Adrenal gland (tissue), 12 donors: Measurements from ENCODE around the gene PIAS4. TPM values are rescaled to one million over a fixed set of nuclear protein-coding genes. Genes with fewer than 3 reads are reported as not detected.
A peak's percentile ranks its signal among the peaks of the same experiment; 100 is the strongest.

Source experiments
- DNase-seq, 7 donors: peaks; one replicate each; pipeline ENCODE4 v3.0.0-alpha.2; 2019 to 2020
- H3K27ac ChIP-seq, 5 donors: fragments of 200-600 bp; sonication (generic) in 4 of 5; 1 replicate in 3 of 5; 2 replicates in 2 of 5; pipeline versions ENCODE4 v1.5.1 to v1.8.0; 2016 to 2020; ENCODE audit warnings: mild to moderate bottlenecking in 1 of 5
- H3K27me3 ChIP-seq: fragments of 200-600 bp; 2 replicates; pipeline ENCODE4 v1.8.0; 2021
- H3K36me3 ChIP-seq, 2 donors: fragments of 200-600 bp; replicated peaks in 1 of 2; 1 replicate in 1 of 2; 2 replicates in 1 of 2; pipeline versions ENCODE4 v1.5.1 to v1.8.0; 2018 to 2022
- H3K4me1 ChIP-seq, 2 donors: fragments of 200-600 bp; replicated peaks in 1 of 2; 1 replicate in 1 of 2; 2 replicates in 1 of 2; pipeline versions ENCODE4 v1.5.1 to v1.8.0; 2018 to 2021
- H3K4me3 ChIP-seq, 4 donors: fragments of 200-600 bp; sonication (generic) in 3 of 4; one replicate each; pipeline ENCODE4 v1.5.1; 2016 to 2018
- H3K9me3 ChIP-seq, 3 donors: fragments of 200-600 bp; sonication (generic) in 1 of 3; replicated peaks in 1 of 3; 1 replicate in 2 of 3; 2 replicates in 1 of 3; pipeline versions ENCODE4 v1.5.1 to v1.8.0; 2016 to 2021
- POLR2A ChIP-seq, 2 donors: fragments of 450-650 bp; IDR thresholded peaks; one replicate each; pipeline ENCODE4 v1.6.1; 2017; ENCODE audit warnings: antibody characterized with exemption in 2 of 2, mild to moderate bottlenecking in 2 of 2, moderate library complexity in 1 of 2
- WGBS, 4 donors: extraction: QIAGEN DNeasy Blood & Tissue Kit in 2 of 4; methylation state at CpG; one replicate each; pipeline versions ENCODE4 v1.1.5 to v1.1.7; 2013 to 2017; 5-methylcytosine and 5-hydroxymethylcytosine counted together
- intact Hi-C, 2 donors: fragments of 100-400 bp; cut with DNase I; formaldehyde crosslinking; loops; one replicate each; pipeline versions ENCODE4 v1.14.1 to v1.15.0; 2022 to 2023
- polyA plus RNA-seq, 3 donors: library from polyadenylated mRNA; stranded (reverse); fragments of 200-250 nt in 2 of 3; fragments of 350-450 nt in 1 of 3; fragmentation: Illumina TruSeq in 1 of 3; extraction: RNeasy Lipid Tissue Mini Kit (QIAGEN cat#74804) in 1 of 3; gene quantifications; one replicate each; pipeline ENCODE4 v1.2.3, GENCODE V29; 2013 to 2014
- total RNA-seq, 9 donors: library from RNA; depleted of rRNA in 4 of 9; stranded (reverse); fragments of >200 nt in 4 of 9; fragments of 120-200 nt in 1 of 9; fragmentation: NEBNext Ultra II Directional in 1 of 9; extraction: Animal tissue kit (Norgen Biotek cat#: 25700) in 1 of 9; gene quantifications; one replicate each; pipeline versions ENCODE4 v1.1.0 to v1.2.4, GENCODE V29; 2013 to 2023
- TF ChIP-seq, protein P1 (sequence below), 6 experiments: fragments of 450-650 bp in 4 of 6; fragments of 200-600 bp in 2 of 6; sonication (generic) in 1 of 6; IDR thresholded peaks; 1 replicate in 5 of 6; 2 replicates in 1 of 6; pipeline versions ENCODE4 v1.5.1 to v1.8.0; 2016 to 2021; ENCODE audit warnings: antibody characterized with exemption in 6 of 6, mild to moderate bottlenecking in 2 of 6, moderate library complexity in 1 of 6
- donor health status: healthy with polysubstance abuse.
- donor health status: Bipolar disorder and iron deficiency.
- donor health status: DM: yes; HTN: yes; CAD: no.
- donor health status: DM: no; HTN: no; CAD: no.
- donor health status: DM: no; HTN: no; CAD: no.
- donor health status: DM: yes; HTN: yes; CAD: no.

Gene PIAS4
- total and polyA plus RNA-seq, 12 donors: 13.7 to 40.7 (median 22.5) TPM

DNA sequence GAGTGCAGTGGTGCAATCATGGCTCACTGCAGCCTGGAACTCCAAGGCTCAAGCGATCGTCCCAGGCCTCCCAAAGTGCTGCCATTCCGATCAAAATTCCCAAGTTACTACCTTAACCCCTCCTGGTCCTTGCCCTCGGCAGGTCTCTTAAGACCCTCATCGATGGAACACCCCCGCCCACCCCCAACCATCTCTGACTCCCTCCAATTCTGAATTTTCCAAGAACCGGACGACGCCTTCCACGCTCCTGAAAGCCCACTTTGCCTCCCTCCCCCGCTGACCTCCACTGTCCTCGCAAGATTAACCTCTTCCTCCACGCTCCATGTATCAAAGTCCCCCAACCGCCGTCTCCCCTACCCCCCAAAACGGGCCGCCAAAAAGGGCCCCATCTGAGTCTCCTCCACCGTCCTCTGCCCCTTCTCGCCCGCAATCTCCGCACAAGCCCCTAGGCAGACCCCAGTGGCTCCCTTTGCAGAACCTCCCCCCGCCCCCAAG, 37.2 kb upstream of the PIAS4 start:
- 0 to 1% (median 1%) methylated on average over 21 to 22 of the region's 22 CpGs for WGBS, 4 donors
- TF ChIP-seq POLR2A (IDR thresholded peaks at IDR 0.05): no peak
- TF ChIP-seq, protein P1, sequence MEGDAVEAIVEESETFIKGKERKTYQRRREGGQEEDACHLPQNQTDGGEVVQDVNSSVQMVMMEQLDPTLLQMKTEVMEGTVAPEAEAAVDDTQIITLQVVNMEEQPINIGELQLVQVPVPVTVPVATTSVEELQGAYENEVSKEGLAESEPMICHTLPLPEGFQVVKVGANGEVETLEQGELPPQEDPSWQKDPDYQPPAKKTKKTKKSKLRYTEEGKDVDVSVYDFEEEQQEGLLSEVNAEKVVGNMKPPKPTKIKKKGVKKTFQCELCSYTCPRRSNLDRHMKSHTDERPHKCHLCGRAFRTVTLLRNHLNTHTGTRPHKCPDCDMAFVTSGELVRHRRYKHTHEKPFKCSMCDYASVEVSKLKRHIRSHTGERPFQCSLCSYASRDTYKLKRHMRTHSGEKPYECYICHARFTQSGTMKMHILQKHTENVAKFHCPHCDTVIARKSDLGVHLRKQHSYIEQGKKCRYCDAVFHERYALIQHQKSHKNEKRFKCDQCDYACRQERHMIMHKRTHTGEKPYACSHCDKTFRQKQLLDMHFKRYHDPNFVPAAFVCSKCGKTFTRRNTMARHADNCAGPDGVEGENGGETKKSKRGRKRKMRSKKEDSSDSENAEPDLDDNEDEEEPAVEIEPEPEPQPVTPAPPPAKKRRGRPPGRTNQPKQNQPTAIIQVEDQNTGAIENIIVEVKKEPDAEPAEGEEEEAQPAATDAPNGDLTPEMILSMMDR (IDR thresholded peaks at IDR 0.05): no peak

DNA sequence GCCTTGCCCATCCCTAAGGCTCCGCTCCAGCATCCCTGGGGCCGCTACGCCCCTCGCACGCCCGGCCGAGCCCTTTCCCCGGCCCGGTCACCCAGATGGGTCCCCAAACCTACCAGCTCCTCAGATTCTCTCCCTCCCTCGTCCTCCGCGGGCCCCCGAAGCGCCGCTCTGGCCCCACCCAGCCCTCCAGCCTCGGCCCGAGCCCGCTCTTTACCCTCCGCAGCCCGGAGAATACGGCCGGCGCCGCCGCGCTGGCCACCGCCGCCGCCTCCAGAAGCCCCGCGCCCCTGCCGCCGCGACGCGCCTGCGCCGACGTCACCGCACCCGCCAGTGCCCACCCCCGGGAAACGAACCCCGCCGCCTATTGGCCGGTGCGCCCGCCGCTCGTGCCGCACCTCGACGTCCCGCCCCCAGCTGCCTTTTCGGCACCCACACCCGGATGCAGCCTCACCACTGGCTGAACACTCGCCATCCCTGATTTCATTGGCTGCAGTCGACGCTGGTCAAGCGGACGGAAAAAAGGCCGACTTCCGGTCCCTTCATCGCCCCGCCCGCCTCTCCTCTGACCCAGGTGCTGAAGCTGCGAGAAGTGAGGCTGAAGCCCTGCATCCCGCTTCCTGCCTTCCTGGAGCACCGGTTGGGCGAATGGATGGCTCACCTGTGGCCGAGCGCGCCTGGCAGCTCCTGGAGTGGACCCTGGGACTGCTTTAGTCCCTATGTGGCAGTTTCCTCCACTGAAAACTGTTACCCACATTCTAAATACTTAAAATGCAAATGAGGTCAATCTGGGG, 36.5 kb upstream of the PIAS4 start, which contains the start of gene DAPK3:
TSS of gene DAPK3 (minus strand) at position 292 of the 791 bp plus-strand sequence. CDS start 1,364 bp downstream, outside the sequence.
- peaks cover 0 to 43% of the 10 kb centered on the region in 2 donors for H3K36me3 ChIP-seq
- peak within 1 kb of the TSS; percentile 42 to 100 (median 86) for H3K4me3 ChIP-seq
- H3K27ac ChIP-seq: peak within 1 kb of the TSS in 4 of 5 donors; percentile 81 to 95 (median 86)
- H3K27me3 ChIP-seq: no peaks in the 10 kb centered on the region
- no peaks in the 10 kb centered on the region for H3K9me3 ChIP-seq
- intact Hi-C loops: no loop called here
- TF ChIP-seq, protein P1 (IDR thresholded peaks at IDR 0.05): peak in 2 of 6 experiments; percentile 22 to 57
- TF ChIP-seq POLR2A (IDR thresholded peaks at IDR 0.05): peak; percentile 80 to 87
- peak; percentile 97 to 99 (median 98) for DNase-seq
- H3K4me1 ChIP-seq: peaks cover 9 to 26% of the 10 kb centered on the region in 2 donors
- WGBS, 4 donors: 0 to 1% (median 1%) methylated on average over 24 to 73 of the region's 73 CpGs

More for the DNA sequence above, 37.2 kb upstream of the PIAS4 start:
- intact Hi-C loops: no loop called here
- no peaks in the 10 kb centered on the region for H3K9me3 ChIP-seq
- DNase-seq: peak in 1 of 7 donors; percentile 67
- H3K36me3 ChIP-seq: peaks cover 0 to 41% of the 10 kb centered on the region in 2 donors
- H3K27ac ChIP-seq: peak overlapping the region in 4 of 5 donors; percentile 81 to 95 (median 86)
- peak overlapping the region; percentile 42 to 100 (median 86) for H3K4me3 ChIP-seq
- H3K4me1 ChIP-seq: peaks cover 9 to 26% of the 10 kb centered on the region in 2 donors
- H3K27me3 ChIP-seq: no peaks in the 10 kb centered on the region

DNA sequence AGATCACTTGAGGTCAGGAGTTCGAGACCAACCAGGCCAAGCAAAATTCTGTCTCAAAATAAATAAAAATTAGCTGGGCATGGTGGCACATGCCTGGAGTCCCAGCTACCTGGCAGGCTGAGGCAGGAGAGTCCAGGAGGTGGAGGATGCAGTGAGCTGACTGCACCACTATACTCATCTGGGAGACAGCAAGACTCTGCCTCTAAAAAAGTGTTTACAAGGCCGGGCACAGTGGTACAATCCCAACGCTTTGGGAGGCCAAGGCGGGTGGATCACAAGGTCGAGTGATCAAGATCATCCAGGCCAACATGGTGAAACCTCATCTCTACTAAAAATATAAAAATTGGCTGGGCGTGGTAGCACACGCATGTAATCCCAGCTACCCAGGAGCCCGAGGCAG, 32.4 kb upstream of the PIAS4 start:
- Histone ChIP-seq H3K4me3 (no peak overlapping the region), H3K9me3 (no peaks in the 10 kb centered on the region), H3K27me3 (no peaks in the 10 kb centered on the region), H3K4me1 (peaks cover 2 to 3% of the 10 kb centered on the region in 2 donors), H3K36me3 (peaks cover 0 to 53% of the 10 kb centered on the region in 2 donors), H3K27ac (peak overlapping the region in 1 of 5 donors; percentile 14)
- TF ChIP-seq POLR2A (IDR thresholded peaks at IDR 0.05): no peak
- TF ChIP-seq, protein P1 (IDR thresholded peaks at IDR 0.05): no peak
- no peak for DNase-seq
- intact Hi-C loops: no loop called here
- 48 to 70% (median 54%) methylated on average over 6 to 8 of the region's 8 CpGs for WGBS, 4 donors

DNA sequence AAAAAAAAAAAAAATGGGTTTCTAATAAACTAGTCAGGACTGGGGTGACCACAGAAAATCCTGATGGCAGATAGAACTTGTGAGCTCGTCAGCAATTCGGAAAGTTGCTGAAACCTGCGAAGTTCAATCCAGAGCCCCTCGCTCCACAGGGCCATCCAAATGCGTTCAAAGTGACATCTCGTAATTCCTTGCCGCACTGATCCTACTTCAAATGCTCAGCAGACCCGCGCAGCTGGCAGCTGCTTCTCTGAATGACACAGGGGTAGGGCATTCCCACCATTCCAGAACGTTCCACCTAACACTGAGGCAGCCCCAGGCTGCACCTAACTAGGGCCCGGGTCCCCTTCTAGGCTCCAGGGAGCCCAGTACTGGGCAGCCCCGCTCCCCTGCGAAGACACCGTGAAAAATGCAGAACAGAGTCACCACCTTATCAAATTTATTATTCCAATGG, 31.9 kb upstream of the PIAS4 start:
- H3K27me3 ChIP-seq: no peaks in the 10 kb centered on the region
- TF ChIP-seq POLR2A (IDR thresholded peaks at IDR 0.05): no peak
- TF ChIP-seq, protein P1 (IDR thresholded peaks at IDR 0.05): no peak
- intact Hi-C loops: no loop called here
- H3K4me3 ChIP-seq: no peak overlapping the region
- H3K36me3 ChIP-seq: peaks cover 0 to 58% of the 10 kb centered on the region in 2 donors
- H3K9me3 ChIP-seq: no peaks in the 10 kb centered on the region
- H3K27ac ChIP-seq: no peak overlapping the region
- no peak for DNase-seq
- no peaks in the 10 kb centered on the region for H3K4me1 ChIP-seq
- 79 to 86% (median 83%) methylated on average over 14 of the region's 14 CpGs for WGBS, 4 donors
